Stimulated activated CD8-positive, alpha-beta memory T cell treated with anti-CD3 and anti-CD28 coated beads, Interleukin-7, amount 100 ng/mL, for 24 hours (primary cell): ENCODE data around the gene TBCB.

Source experiments
- DNase-seq: peaks from one replicate; pipeline ENCODE4 v3.0.0-alpha.2; 2020; ENCODE audit warnings: low read depth

Gene TBCB

GRCh38 chr19:36136964-36137686, 21.9 kb downstream of the TBCB start:
- DNase-seq = no peak

- no peak for DNase-seq
These were observed 23.8 kb downstream of the TBCB start for GRCh38 chr19:36139120-36139472.

- peak; percentile 81 for DNase-seq
These were observed 24.4 kb downstream of the TBCB start, which contains the start of gene CAPNS1 for GRCh38 chr19:36139473-36140303. Gene CAPNS1, plus strand, starts transcription at chr19:36140066. Its CDS starts 946 bp downstream, at chr19:36141012.

- DNase-seq = peak; percentile 13
These were observed 25.2 kb downstream of the TBCB start for GRCh38 chr19:36140304-36141038.

GRCh38 chr19:36141039-36141927, 26.0 kb downstream of the TBCB start:
- peak; percentile 82 for DNase-seq

- DNase-seq = no peak
These were observed 26.8 kb downstream of the TBCB start for GRCh38 chr19:36142046-36142445.

- DNase-seq = no peak
These were observed 27.2 kb downstream of the TBCB start for GRCh38 chr19:36142496-36142895.

GRCh38 chr19:36144624-36145023, 29.4 kb downstream of the TBCB start:
- DNase-seq = no peak

GRCh38 chr19:36149673-36150406, 34.6 kb downstream of the TBCB start:
- DNase-seq = no peak

- DNase-seq = no peak
These were observed 35.3 kb downstream of the TBCB start for GRCh38 chr19:36150586-36150985.

GRCh38 chr19:36151144-36152018, 36.1 kb downstream of the TBCB start:
- no peak for DNase-seq

- no peak for DNase-seq
These were observed 36.7 kb downstream of the TBCB start for GRCh38 chr19:36152019-36152351.

- no peak for DNase-seq
These were observed 37.3 kb downstream of the TBCB start, which contains the start of gene COX7A1 for GRCh38 chr19:36152352-36153091. Gene COX7A1, minus strand, starts transcription at chr19:36152447. Its CDS starts 40 bp downstream, at chr19:36152407.

- DNase-seq = no peak
These were observed 37.9 kb downstream of the TBCB start for GRCh38 chr19:36153126-36153525.

- no peak for DNase-seq
These were observed 45.7 kb downstream of the TBCB start for GRCh38 chr19:36160821-36161596.

GRCh38 chr19:36163813-36164212, 48.5 kb downstream of the TBCB start:
- DNase-seq = no peak

- DNase-seq = no peak
These were observed 54.0 kb downstream of the TBCB start for GRCh38 chr19:36169084-36169760.

GRCh38 chr19:36172852-36173251, 57.6 kb downstream of the TBCB start:
- no peak for DNase-seq
